GM21786 (cell line): ENCODE measurements around the gene ARMH3.

Source experiments
- ATAC-seq: cut with Tn5 transposase; IDR thresholded peaks from one replicate; pipeline ENCODE4 v1.9.1; 2021; ENCODE audit not compliant: unreplicated experiment

The ARMH3 gene

GRCh38 chr10:101940916-101941315 is 115.1 kb downstream of the ARMH3 start:
- no peak for ATAC-seq

- no peak for ATAC-seq
Measured at GRCh38 chr10:101939729-101940128, 116.2 kb downstream of the ARMH3 start.

- no peak for ATAC-seq
Measured at GRCh38 chr10:101939008-101939648, 116.8 kb downstream of the ARMH3 start.

GRCh38 chr10:101938305-101939007 is 117.5 kb downstream of the ARMH3 start:
- ATAC-seq, result no peak

GRCh38 chr10:101935431-101935830 is 120.5 kb downstream of the ARMH3 start:
- ATAC-seq, result no peak

- no peak for ATAC-seq
Measured at GRCh38 chr10:101934686-101935305, 121.2 kb downstream of the ARMH3 start.

- no peak for ATAC-seq
Measured at GRCh38 chr10:101933976-101934375, 122.0 kb downstream of the ARMH3 start.

GRCh38 chr10:101932183-101932582 is 123.8 kb downstream of the ARMH3 start:
- ATAC-seq, result no peak

GRCh38 chr10:101925027-101925426 is 130.9 kb downstream of the ARMH3 start:
- ATAC-seq, result no peak

- ATAC-seq, result no peak
Measured at GRCh38 chr10:101923256-101923655, 132.7 kb downstream of the ARMH3 start.

GRCh38 chr10:101922846-101923245 is 133.1 kb downstream of the ARMH3 start:
- ATAC-seq, result no peak

GRCh38 chr10:101920546-101920945 is 135.4 kb downstream of the ARMH3 start:
- ATAC-seq, result no peak

GRCh38 chr10:101919026-101919770 is 136.8 kb downstream of the ARMH3 start:
- no peak for ATAC-seq

- ATAC-seq, result no peak
Measured at GRCh38 chr10:101912561-101913179, 143.3 kb downstream of the ARMH3 start.

- ATAC-seq, result no peak
Measured at GRCh38 chr10:101906586-101907183, 149.3 kb downstream of the ARMH3 start.

- ATAC-seq, result no peak
Measured at GRCh38 chr10:101905251-101905650, 150.7 kb downstream of the ARMH3 start.

- peak; percentile 81 for ATAC-seq
Measured at GRCh38 chr10:101903827-101904550, 152.0 kb downstream of the ARMH3 start.

- ATAC-seq, result no peak
Measured at GRCh38 chr10:101902820-101903145, 153.2 kb downstream of the ARMH3 start.

- ATAC-seq, result no peak
Measured at GRCh38 chr10:101902032-101902819, 153.7 kb downstream of the ARMH3 start.
